Neural cell (in vitro differentiated cells): ENCODE data around the gene NT5DC3.

Experiments
- EP300 ChIP-seq: fragments of 450-650 bp; conservative IDR thresholded peaks from 2 replicates; pipeline ENCODE4 v1.6.1; 2014; ENCODE audit warnings: antibody characterized with exemption, mild to moderate bottlenecking, moderate library complexity; ENCODE audit not compliant: poor library complexity, severe bottlenecking
- EZH2 ChIP-seq: fragments of 200-600, 300-800 bp; shearing (Covaris generic), sonication (generic); IDR thresholded peaks from 2 replicates; pipeline ENCODE4 v1.6.1; 2014; ENCODE audit warnings: antibody characterized with exemption, low read length, borderline replicate concordance, mild to moderate bottlenecking; ENCODE audit not compliant: insufficient read depth, poor library complexity, severe bottlenecking
- MXI1 ChIP-seq: fragments of 450-650 bp; conservative IDR thresholded peaks from 2 replicates; pipeline ENCODE4 v1.6.1; 2014; ENCODE audit warnings: antibody characterized with exemption, mild to moderate bottlenecking; ENCODE audit not compliant: poor library complexity, severe bottlenecking
- POLR2AphosphoS5 ChIP-seq: IDR thresholded peaks from 2 replicates; pipeline ENCODE4 v1.6.1; 2012
- TAF1 ChIP-seq: IDR thresholded peaks from 2 replicates; pipeline ENCODE4 v1.6.1; 2012; ENCODE audit warnings: low read depth
- TF ChIP-seq, protein P1 (sequence below): fragments of 450-650 bp; IDR thresholded peaks from 2 replicates; pipeline ENCODE4 v1.5.1; 2014; ENCODE audit warnings: antibody characterized with exemption, mild to moderate bottlenecking, moderate library complexity; ENCODE audit not compliant: poor library complexity, severe bottlenecking
- TF ChIP-seq, protein P2 (sequence below): IDR thresholded peaks from 2 replicates; pipeline ENCODE4 v1.6.1; 2012; ENCODE audit warnings: borderline replicate concordance

DNA sequence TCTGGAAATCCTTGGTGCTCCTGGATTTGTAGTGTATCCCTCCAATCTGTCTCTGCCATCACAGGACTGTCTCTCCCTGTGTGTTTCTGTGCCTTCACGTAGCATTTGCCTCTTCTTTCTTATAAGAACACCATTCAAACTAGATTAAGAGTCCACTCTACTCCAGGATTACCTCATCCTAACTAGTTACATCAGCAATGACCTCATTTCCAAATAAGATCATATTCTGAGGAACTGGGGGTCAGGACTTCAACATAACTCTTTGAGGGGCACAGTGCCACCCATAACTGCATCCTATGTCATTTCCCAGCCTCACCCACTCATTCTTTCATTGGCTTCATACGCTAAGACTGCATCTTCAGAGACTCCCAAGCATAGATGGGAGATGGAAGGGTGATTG is 106.2 kb downstream of the NT5DC3 start:
- TF ChIP-seq EP300 (no peak), EZH2 (no peak), POLR2AphosphoS5 (no peak), TAF1 (no peak), MXI1 (no peak)
- TF ChIP-seq, protein P1, sequence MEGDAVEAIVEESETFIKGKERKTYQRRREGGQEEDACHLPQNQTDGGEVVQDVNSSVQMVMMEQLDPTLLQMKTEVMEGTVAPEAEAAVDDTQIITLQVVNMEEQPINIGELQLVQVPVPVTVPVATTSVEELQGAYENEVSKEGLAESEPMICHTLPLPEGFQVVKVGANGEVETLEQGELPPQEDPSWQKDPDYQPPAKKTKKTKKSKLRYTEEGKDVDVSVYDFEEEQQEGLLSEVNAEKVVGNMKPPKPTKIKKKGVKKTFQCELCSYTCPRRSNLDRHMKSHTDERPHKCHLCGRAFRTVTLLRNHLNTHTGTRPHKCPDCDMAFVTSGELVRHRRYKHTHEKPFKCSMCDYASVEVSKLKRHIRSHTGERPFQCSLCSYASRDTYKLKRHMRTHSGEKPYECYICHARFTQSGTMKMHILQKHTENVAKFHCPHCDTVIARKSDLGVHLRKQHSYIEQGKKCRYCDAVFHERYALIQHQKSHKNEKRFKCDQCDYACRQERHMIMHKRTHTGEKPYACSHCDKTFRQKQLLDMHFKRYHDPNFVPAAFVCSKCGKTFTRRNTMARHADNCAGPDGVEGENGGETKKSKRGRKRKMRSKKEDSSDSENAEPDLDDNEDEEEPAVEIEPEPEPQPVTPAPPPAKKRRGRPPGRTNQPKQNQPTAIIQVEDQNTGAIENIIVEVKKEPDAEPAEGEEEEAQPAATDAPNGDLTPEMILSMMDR: no peak
- TF ChIP-seq, protein P2, sequence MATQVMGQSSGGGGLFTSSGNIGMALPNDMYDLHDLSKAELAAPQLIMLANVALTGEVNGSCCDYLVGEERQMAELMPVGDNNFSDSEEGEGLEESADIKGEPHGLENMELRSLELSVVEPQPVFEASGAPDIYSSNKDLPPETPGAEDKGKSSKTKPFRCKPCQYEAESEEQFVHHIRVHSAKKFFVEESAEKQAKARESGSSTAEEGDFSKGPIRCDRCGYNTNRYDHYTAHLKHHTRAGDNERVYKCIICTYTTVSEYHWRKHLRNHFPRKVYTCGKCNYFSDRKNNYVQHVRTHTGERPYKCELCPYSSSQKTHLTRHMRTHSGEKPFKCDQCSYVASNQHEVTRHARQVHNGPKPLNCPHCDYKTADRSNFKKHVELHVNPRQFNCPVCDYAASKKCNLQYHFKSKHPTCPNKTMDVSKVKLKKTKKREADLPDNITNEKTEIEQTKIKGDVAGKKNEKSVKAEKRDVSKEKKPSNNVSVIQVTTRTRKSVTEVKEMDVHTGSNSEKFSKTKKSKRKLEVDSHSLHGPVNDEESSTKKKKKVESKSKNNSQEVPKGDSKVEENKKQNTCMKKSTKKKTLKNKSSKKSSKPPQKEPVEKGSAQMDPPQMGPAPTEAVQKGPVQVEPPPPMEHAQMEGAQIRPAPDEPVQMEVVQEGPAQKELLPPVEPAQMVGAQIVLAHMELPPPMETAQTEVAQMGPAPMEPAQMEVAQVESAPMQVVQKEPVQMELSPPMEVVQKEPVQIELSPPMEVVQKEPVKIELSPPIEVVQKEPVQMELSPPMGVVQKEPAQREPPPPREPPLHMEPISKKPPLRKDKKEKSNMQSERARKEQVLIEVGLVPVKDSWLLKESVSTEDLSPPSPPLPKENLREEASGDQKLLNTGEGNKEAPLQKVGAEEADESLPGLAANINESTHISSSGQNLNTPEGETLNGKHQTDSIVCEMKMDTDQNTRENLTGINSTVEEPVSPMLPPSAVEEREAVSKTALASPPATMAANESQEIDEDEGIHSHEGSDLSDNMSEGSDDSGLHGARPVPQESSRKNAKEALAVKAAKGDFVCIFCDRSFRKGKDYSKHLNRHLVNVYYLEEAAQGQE: no peak
